ENCODE measurements around the gene GNG7.

- TF ChIP-seq CTCF (IDR thresholded peaks at IDR 0.05; ENCODE audit: low read depth, low read length) = no peak
- TF ChIP-seq EZH2phosphoT487 (IDR thresholded peaks at IDR 0.05; ENCODE audit: low read depth) = no peak
These were observed 42.5 kb downstream of the GNG7 start for GRCh38 chr19:2659856-2660432.
